Neuron (in vitro differentiated cells): ENCODE results near the gene MSI1.
A peak's percentile ranks its signal among the peaks of the same experiment; 100 is the strongest.

Experiments
- H2AFZ ChIP-seq: one replicate; pipeline ENCODE4 v1.6.1; 2013; ENCODE audit warnings: low read depth, mild to moderate bottlenecking, inconsistent platforms, low read length, moderate library complexity
- H3K27me3 ChIP-seq: one replicate; pipeline ENCODE4 v1.6.1; 2013; ENCODE audit warnings: low read length; ENCODE audit not compliant: insufficient read depth
- H3K36me3 ChIP-seq: one replicate; pipeline ENCODE4 v1.6.1; 2013; ENCODE audit warnings: low read length; ENCODE audit not compliant: insufficient read depth
- H3K4me1 ChIP-seq: one replicate; pipeline ENCODE4 v1.6.1; 2013; ENCODE audit warnings: low read length; ENCODE audit not compliant: insufficient read depth
- H3K4me3 ChIP-seq: 2 replicates; pipeline ENCODE4 v1.5.1; 2013; ENCODE audit warnings: mild to moderate bottlenecking, low read length, moderate library complexity
- H3K9me3 ChIP-seq: one replicate; pipeline ENCODE4 v1.6.1; 2013; ENCODE audit warnings: low read length

MSI1 gene

DNA sequence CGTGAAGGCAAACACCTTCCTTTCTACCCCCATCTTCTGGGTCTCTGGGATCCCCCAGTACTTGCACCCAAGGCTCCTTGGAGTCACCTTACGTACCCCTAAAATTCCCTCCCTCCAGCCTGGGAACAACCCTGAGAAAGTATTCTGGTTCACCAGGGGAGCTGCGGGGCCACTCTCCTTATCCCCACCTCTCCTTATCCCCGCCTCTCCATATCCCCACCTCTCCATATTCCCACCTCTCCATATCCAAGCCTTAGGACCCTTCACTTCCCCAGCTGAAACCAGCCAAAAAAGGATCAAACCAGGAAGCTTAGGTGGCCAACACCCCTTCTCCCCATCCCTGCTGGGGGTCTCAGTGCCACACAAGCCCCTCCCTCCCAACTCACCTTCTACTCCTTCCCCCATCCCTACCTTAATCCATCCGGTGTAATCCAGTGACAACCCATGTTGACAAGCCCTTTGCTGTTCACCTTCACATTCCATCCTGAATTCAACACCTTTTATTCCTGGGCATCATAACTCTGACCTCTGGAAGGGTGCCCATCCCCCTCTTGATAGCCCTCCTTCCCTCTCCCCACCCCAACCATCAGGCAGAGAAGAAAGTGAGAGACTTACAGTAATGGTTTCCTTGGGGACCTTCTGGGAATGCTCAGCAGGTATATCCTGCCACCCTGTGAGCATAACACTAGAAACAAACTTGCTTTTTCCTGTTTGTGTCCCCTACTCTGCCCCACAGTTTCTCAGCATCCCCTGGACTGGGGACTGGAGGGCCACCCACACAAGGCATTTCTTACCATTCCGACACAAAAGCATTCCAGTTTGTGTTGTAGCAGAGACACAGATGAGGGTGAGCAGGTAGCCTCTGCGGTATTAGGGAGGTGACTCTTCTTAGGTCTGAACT, 1.6 kb upstream of the MSI1 start:
- H2AFZ ChIP-seq: no peak overlapping the region
- peaks cover 32% of the 10 kb centered on the region for H3K4me1 ChIP-seq
- no peaks in the 10 kb centered on the region for H3K27me3 ChIP-seq
- H3K36me3 ChIP-seq: peaks cover 20% of the 10 kb centered on the region
- no peaks in the 10 kb centered on the region for H3K9me3 ChIP-seq
- H3K4me3 ChIP-seq: peak overlapping the region; percentile 70

DNA sequence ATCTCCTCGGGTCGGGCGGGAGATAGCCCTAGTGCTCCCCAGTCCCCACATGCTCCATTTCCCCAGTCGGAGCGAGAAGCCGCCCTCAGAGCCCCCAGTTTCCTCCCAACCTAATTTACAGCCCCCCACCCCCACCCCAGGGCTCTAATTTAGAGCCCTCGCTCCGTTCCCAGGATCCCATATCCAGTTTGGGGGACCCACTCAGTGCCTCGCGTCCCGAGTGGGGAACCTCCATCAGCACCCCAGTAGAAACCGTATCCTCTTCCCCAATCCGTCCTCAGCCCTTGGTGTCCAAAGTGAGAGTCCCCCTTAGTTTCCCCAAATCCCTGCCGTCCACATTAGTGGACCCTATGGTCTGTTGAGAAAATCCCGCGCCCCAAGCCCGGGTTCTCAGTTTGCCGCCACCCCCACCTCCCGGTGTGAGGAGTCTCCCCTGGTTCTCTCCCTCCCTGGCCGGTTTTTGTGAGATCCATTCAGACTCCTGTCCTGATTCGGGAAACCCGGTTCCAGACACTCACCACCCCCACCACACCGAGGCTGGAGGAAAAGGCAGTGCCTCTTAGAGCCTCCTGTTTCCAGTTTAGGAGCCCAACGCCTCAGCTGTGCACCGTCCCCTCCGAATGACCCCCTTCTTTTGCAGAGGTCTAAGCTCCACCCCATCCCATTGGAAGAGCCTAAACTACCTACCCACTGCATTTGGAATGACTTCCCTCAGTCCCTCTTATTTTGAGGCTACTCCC, 809 bp upstream of the MSI1 start:
- Histone ChIP-seq H3K36me3 (peaks cover 27% of the 10 kb centered on the region), H3K27me3 (no peaks in the 10 kb centered on the region), H3K4me3 (peak overlapping the region; percentile 70), H3K9me3 (no peaks in the 10 kb centered on the region), H2AFZ (no peak overlapping the region), H3K4me1 (peaks cover 39% of the 10 kb centered on the region)

DNA sequence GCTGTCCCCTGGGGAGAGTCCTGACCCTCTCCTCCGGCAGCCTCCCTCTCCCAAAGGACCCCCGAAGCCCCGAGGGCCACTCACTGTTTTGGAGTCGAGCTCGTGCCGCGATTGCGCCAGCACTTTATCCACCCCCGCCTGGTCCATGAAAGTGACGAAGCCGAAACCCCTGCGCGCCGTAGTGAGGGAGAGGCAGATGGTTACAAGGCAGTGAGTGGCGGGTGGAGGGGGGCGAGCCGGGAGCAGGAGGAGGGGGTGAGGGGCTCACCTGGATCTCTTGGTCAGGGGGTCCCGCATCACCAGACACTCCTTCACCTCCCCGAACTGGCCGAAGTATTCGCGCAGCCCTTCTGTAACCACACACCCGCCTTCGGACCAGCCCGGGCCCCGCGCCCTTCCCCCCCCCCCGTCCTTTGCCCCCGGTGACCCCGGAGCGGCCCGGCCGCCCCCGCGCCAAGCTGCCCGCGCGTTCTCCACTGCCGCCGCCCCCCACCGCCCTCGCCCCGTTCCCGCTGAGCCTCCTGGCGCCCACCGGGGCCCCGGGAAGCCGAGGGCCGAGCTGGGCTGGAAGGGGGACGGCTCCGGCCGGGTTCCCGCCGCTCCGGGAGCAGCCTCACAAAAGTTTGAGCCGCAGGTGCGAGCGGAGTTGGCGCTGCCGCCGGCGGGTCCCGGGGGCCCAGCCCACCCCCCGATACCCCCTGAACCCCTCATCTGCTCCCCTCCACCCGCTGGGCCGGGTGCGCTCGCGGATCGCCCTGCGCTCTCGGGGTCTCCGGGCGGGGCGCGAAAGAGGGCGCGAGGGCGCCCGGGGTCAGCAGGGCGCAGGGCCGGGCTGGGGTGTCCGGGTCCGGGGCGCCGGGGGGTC, 808 bp downstream of the MSI1 start:
- Histone ChIP-seq H3K4me1 (peaks cover 55% of the 10 kb centered on the region), H3K4me3 (peak overlapping the region; percentile 92), H3K9me3 (no peaks in the 10 kb centered on the region), H3K36me3 (peaks cover 43% of the 10 kb centered on the region), H2AFZ (no peak overlapping the region), H3K27me3 (no peaks in the 10 kb centered on the region)

DNA sequence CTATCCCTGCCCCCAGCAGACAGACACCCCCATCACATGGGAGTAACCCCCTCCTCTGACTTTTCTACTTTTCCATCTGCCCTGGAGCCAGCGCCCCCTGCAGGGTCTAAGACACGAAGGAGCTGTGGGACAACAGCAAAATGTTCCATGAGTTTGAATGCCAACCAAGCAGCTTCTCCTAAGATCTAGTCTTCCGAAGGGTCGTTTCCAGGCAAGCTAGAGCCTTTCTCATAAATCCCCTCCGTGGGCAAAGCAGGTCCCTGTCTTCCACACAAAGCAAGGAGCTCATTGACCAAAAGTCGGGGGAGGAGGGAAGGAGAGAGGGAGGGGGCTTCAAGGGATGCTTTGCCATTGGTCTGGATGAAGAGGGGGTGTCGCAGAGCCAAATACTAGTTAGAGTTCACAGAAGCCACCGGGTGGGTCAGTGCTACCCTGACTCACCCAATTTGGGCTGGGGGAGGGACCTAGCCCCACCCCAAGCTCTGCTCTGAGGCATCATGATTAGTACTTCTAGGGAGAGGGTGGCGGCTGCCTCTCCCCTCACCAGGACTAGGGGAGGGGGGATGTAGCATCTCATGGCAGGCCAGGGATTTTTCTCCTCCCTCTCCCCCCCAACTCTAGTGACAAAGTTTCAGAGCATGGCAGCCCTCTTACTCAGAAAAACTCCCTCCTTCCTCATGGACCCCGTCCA, 1.6 kb downstream of the MSI1 start:
- no peaks in the 10 kb centered on the region for H3K27me3 ChIP-seq
- H3K36me3 ChIP-seq: peaks cover 50% of the 10 kb centered on the region
- peak overlapping the region; percentile 92 for H3K4me3 ChIP-seq
- no peaks in the 10 kb centered on the region for H3K9me3 ChIP-seq
- H2AFZ ChIP-seq: no peak overlapping the region
- peaks cover 63% of the 10 kb centered on the region for H3K4me1 ChIP-seq

DNA sequence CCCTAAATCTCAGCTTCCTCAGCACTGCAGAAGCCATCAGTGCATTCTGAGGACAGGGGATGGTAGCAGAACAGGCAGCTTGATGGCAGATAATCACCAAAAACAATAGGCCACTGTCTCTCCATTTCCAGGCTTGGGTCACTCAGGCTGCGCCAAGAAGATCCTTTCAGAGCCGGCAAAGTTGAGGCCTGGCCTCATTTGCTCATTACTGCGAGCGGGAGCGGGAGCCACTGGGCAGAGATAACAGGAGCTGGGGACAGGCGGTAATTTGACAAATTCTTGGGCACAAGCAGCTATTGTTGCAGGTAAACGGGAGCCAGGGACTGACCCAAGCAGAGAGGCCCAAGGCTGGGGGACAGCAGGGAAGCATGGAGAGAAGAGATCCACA, 2.1 kb downstream of the MSI1 start:
- Histone ChIP-seq H3K36me3 (peaks cover 53% of the 10 kb centered on the region), H3K9me3 (no peaks in the 10 kb centered on the region), H2AFZ (no peak overlapping the region), H3K4me3 (peak overlapping the region; percentile 92), H3K27me3 (no peaks in the 10 kb centered on the region), H3K4me1 (peaks cover 68% of the 10 kb centered on the region)

DNA sequence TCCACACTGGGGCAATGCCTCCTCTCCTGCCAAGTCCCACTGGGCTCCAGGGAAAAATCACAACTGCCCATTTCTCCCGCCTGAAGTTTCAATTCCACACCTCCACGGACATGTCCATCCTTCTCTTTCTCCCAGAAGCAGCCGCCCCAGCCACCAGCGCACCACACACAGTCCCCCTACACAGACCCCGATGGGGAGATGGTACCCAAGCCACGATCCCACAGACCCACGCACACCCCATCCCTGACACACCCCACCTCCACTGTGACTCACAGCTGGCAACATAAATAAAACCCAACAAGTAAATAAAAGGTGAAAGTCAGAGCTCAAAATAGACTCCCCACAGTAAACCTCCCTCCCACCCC, 2.6 kb downstream of the MSI1 start:
- H3K4me3 ChIP-seq: peak overlapping the region; percentile 92
- no peaks in the 10 kb centered on the region for H3K27me3 ChIP-seq
- H2AFZ ChIP-seq: no peak overlapping the region
- peaks cover 69% of the 10 kb centered on the region for H3K4me1 ChIP-seq
- no peaks in the 10 kb centered on the region for H3K9me3 ChIP-seq
- peaks cover 53% of the 10 kb centered on the region for H3K36me3 ChIP-seq

DNA sequence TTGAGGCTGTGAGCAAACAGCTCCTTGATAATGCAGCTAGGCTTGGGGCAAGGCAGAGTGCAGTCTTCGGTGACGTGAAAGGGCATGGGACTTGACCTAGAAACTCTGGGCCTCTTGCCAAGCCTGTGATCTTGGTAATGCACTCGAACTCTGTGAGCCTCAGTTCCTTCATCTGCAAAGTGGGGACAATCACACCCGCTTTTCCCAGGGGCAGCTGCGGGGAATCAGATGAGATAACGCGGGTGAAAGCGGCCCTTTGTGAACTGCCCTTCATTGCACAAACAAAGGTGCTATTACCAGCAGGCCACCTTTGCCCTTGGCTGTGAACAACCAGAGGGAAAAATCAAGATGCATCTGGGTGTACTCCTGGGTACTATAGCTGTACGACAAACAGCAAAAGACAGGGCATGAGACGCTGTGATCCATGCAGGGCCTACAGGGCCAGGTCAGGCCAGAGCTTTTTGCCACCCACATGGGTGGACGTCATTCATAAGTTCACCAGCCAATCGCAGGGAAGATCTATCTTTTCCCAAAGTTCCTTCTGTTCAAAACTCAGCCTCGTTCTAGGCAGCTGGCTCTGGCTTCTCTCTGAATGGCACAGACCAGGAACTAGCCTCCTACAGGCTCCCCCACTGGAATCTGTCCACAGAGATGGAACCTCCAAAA, 3.2 kb downstream of the MSI1 start:
- no peak overlapping the region for H2AFZ ChIP-seq
- peak overlapping the region; percentile 92 for H3K4me3 ChIP-seq
- H3K36me3 ChIP-seq: peaks cover 58% of the 10 kb centered on the region
- no peaks in the 10 kb centered on the region for H3K27me3 ChIP-seq
- H3K9me3 ChIP-seq: no peaks in the 10 kb centered on the region
- H3K4me1 ChIP-seq: peaks cover 71% of the 10 kb centered on the region

DNA sequence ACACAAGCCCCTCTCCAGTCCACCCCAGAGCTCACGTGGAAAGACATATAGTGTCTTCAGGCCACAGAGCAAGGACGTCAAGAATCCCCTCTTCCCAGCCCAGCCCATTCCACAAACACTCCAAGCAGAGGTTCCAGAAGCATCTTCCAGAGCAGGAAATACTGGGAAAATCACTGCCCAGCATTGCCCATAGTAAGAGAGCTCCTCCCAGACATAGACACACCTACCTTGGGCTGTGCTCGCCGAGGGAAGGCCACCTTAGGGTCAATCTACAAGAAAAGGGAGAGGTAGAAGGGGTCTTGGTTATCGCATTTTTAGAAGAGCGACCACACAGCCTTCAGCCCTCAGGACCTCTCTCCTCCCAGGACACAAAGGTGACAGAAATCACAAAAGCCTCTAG, 4.5 kb downstream of the MSI1 start:
- Histone ChIP-seq H3K9me3 (no peaks in the 10 kb centered on the region), H3K27me3 (no peaks in the 10 kb centered on the region), H3K36me3 (peaks cover 69% of the 10 kb centered on the region), H3K4me1 (peaks cover 71% of the 10 kb centered on the region), H2AFZ (no peak overlapping the region), H3K4me3 (no peak overlapping the region)

DNA sequence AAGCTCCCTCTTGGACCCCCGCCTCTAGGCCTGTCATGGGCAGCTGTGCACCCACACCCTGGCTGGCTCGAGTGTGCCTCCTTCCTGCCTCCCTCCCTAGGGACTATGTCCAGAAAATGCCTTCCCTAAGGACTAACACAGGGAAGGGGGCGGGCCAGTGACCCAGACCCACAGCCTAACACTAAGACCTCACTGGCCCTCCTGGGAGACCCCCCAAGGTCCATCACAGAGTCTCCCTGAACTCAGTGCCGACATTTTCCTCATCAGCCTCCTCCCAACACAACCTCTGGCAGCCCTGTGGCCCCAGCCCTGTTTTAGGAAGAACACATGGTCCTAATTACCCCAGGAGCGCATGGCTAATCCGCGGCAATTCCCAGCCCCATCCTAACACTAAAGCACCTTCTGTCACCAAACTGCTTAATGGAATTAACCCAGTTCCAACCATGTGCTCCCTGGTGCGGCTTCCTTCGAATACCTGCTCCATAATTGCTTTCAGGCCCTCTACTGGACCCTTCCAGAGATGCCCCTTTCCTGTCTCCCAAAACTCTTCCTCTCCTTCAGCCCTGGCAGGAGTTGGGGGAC, 5.6 kb downstream of the MSI1 start:
- no peak overlapping the region for H3K4me3 ChIP-seq
- peaks cover 80% of the 10 kb centered on the region for H3K36me3 ChIP-seq
- H3K27me3 ChIP-seq: no peaks in the 10 kb centered on the region
- peaks cover 81% of the 10 kb centered on the region for H3K4me1 ChIP-seq
- no peaks in the 10 kb centered on the region for H3K9me3 ChIP-seq
- no peak overlapping the region for H2AFZ ChIP-seq

DNA sequence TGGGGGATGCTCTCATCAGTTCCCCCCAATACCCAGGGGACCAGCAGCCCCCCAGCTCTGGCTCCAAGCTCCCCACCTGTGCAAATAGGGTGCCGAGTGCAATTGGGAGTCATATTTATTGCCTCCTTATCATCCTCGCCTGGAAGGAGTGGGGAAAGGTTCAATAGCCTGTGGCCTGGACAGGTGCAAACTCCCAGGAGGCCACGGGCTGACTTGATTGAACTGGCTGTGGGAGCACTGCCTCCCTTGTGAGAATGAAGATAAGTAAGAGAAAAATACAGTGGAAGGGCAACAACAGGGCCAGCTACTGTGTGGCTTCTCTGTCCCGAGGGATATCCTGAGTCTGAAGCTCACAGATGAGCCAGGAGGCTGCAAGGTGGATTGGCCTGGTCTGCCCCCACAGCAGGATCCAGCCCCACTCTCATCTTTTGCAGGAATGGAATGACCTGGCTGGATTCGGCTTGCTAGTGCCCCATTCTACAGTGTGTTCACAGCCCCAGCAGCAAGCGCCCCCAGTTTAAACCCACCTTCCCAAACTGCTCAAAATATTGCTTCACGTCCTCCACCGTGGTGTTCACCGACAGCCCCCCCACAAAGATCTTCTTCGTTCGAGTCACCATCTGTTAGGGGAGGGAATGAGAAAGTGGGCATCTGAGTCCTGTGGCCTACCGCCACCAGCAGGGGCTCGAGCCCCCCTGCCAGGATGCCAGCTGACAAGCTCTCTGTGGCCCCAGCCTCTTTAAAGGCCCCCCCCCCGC, 6.3 kb downstream of the MSI1 start:
- peaks cover 85% of the 10 kb centered on the region for H3K36me3 ChIP-seq
- no peak overlapping the region for H3K4me3 ChIP-seq
- H3K4me1 ChIP-seq: peaks cover 83% of the 10 kb centered on the region
- H3K9me3 ChIP-seq: no peaks in the 10 kb centered on the region
- H2AFZ ChIP-seq: no peak overlapping the region
- no peaks in the 10 kb centered on the region for H3K27me3 ChIP-seq

DNA sequence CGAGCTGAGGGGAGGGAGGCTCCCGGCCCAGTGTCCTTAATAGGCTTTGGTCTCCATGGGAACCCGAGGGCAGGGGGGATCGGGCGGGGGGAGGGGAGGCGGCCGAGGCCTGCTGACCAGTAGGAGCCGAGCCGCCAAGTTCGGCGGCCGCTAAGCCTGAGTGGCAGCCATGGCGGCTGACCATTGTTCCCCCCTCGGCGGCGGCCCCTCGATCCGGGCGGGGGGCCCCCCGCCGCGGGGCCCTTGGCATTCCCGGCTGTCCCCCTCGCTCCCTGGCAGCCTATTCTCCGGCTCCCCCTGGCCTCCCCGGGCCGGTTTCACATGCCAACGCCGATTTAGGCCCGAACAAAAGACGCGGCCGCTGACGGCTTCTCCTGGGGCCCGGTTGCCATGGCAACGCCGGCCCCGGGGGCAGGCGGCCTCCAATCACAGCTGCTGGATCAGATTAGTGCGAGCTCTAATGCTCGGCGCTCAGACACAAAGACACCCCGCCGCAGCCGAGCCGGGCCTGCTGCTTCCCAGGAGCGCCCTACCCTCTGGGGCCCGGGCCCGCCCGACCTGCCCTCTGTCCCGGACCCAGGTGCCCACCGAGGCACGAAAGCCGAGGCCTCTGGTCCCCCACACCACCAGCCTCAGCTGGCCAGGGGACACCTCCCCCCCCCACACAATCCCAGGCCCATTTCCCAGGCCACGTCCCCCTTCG, 7.3 kb downstream of the MSI1 start:
- Histone ChIP-seq H2AFZ (no peak overlapping the region), H3K4me1 (peaks cover 84% of the 10 kb centered on the region), H3K4me3 (peak overlapping the region; percentile 12), H3K27me3 (no peaks in the 10 kb centered on the region), H3K9me3 (no peaks in the 10 kb centered on the region), H3K36me3 (peaks cover 88% of the 10 kb centered on the region)
